ENCODE measurements around the gene ZNF346.

ZNF346 gene

GRCh38 chr5:177090813-177091212, 68.3 kb downstream of the ZNF346 start:
- TF ChIP-seq, protein P1, sequence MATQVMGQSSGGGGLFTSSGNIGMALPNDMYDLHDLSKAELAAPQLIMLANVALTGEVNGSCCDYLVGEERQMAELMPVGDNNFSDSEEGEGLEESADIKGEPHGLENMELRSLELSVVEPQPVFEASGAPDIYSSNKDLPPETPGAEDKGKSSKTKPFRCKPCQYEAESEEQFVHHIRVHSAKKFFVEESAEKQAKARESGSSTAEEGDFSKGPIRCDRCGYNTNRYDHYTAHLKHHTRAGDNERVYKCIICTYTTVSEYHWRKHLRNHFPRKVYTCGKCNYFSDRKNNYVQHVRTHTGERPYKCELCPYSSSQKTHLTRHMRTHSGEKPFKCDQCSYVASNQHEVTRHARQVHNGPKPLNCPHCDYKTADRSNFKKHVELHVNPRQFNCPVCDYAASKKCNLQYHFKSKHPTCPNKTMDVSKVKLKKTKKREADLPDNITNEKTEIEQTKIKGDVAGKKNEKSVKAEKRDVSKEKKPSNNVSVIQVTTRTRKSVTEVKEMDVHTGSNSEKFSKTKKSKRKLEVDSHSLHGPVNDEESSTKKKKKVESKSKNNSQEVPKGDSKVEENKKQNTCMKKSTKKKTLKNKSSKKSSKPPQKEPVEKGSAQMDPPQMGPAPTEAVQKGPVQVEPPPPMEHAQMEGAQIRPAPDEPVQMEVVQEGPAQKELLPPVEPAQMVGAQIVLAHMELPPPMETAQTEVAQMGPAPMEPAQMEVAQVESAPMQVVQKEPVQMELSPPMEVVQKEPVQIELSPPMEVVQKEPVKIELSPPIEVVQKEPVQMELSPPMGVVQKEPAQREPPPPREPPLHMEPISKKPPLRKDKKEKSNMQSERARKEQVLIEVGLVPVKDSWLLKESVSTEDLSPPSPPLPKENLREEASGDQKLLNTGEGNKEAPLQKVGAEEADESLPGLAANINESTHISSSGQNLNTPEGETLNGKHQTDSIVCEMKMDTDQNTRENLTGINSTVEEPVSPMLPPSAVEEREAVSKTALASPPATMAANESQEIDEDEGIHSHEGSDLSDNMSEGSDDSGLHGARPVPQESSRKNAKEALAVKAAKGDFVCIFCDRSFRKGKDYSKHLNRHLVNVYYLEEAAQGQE (IDR thresholded peaks at IDR 0.05; ENCODE audit: low read depth), result no peak
- TF ChIP-seq TCF12 (IDR thresholded peaks at IDR 0.05; ENCODE audit: low read depth) (no peak), RAD21 (IDR thresholded peaks at IDR 0.05; ENCODE audit: low read depth) (no peak), EP300 (IDR thresholded peaks at IDR 0.05; ENCODE audit: borderline replicate concordance) (no peak), NFIC (IDR thresholded peaks at IDR 0.05) (no peak), TAF1 (IDR thresholded peaks at IDR 0.05; ENCODE audit: low read depth) (no peak), CEBPB (IDR thresholded peaks at IDR 0.05) (no peak), FOXM1 (IDR thresholded peaks at IDR 0.05; ENCODE audit: borderline replicate concordance, low read depth) (no peak), MAX (IDR thresholded peaks at IDR 0.05) (no peak), YY1 (IDR thresholded peaks at IDR 0.05; ENCODE audit: low read depth) (no peak), CREB1 (IDR thresholded peaks at IDR 0.05; ENCODE audit: low read depth) (no peak), ZBTB7A (IDR thresholded peaks at IDR 0.05; ENCODE audit: low read depth) (no peak), TEAD4 (IDR thresholded peaks at IDR 0.05) (no peak), EGR1 (IDR thresholded peaks at IDR 0.05) (no peak)
- TF ChIP-seq, protein P2, sequence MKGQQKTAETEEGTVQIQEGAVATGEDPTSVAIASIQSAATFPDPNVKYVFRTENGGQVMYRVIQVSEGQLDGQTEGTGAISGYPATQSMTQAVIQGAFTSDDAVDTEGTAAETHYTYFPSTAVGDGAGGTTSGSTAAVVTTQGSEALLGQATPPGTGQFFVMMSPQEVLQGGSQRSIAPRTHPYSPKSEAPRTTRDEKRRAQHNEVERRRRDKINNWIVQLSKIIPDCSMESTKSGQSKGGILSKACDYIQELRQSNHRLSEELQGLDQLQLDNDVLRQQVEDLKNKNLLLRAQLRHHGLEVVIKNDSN (IDR thresholded peaks at IDR 0.05), result no peak

- no peak for TF ChIP-seq YY1 (IDR thresholded peaks at IDR 0.05; ENCODE audit: low read depth)
- TF ChIP-seq MAX (IDR thresholded peaks at IDR 0.05), result no peak
- no peak for TF ChIP-seq RAD21 (IDR thresholded peaks at IDR 0.05; ENCODE audit: low read depth)
- no peak for TF ChIP-seq TCF12 (IDR thresholded peaks at IDR 0.05; ENCODE audit: low read depth)
- TF ChIP-seq CREB1 (IDR thresholded peaks at IDR 0.05; ENCODE audit: low read depth), result no peak
- TF ChIP-seq EP300 (IDR thresholded peaks at IDR 0.05; ENCODE audit: borderline replicate concordance), result no peak
- TF ChIP-seq ZBTB7A (IDR thresholded peaks at IDR 0.05; ENCODE audit: low read depth), result no peak
- TF ChIP-seq, protein P2 (IDR thresholded peaks at IDR 0.05), result no peak
These were observed 68.7 kb downstream of the ZNF346 start for GRCh38 chr5:177091232-177091631.

DNA sequence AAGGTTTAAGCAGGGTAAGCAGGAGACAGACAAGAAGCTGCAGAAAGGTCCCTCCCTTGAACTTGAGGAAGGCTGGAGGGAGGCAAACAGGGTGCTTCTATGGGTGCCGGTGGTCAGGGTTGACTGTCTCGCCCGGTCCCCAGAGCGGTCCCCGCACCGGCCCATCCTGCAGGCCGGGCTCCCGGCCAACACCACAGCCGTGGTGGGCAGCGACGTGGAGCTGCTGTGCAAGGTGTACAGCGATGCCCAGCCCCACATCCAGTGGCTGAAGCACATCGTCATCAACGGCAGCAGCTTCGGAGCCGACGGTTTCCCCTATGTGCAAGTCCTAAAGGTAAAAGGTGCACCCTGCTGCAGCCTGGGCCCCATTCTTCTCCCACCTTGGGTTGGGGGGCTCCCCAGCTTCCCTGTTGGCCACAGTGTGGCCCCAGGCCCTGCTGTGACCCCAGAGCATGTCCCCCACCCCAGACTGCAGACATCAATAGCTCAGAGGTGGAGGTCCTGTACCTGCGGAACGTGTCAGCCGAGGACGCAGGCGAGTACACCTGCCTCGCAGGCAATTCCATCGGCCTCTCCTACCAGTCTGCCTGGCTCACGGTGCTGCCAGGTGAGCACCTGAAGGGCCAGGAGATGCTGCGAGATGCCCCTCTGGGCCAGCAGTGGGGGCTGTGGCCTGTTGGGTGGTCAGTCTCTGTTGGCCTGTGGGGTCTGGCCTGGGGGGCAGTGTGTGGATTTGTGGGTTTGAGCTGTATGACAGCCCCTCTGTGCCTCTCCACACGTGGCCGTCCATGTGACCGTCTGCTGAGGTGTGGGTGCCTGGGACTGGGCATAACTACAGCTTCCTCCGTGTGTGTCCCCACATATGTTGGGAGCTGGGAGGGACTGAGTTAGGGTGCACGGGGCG, 69.9 kb downstream of the ZNF346 start:
- no peak for TF ChIP-seq CEBPB (IDR thresholded peaks at IDR 0.05)
- TF ChIP-seq EGR1 (IDR thresholded peaks at IDR 0.05), result no peak
- no peak for TF ChIP-seq ZBTB7A (IDR thresholded peaks at IDR 0.05; ENCODE audit: low read depth)
- TF ChIP-seq YY1 (IDR thresholded peaks at IDR 0.05; ENCODE audit: low read depth), result no peak
- TF ChIP-seq CREB1 (IDR thresholded peaks at IDR 0.05; ENCODE audit: low read depth), result no peak
- TF ChIP-seq, protein P1 (IDR thresholded peaks at IDR 0.05; ENCODE audit: low read depth), result no peak
- no peak for TF ChIP-seq MAX (IDR thresholded peaks at IDR 0.05)
- TF ChIP-seq TAF1 (IDR thresholded peaks at IDR 0.05; ENCODE audit: low read depth), result no peak
- TF ChIP-seq RAD21 (IDR thresholded peaks at IDR 0.05; ENCODE audit: low read depth), result no peak
- TF ChIP-seq EP300 (IDR thresholded peaks at IDR 0.05; ENCODE audit: borderline replicate concordance), result no peak
- no peak for TF ChIP-seq TCF12 (IDR thresholded peaks at IDR 0.05; ENCODE audit: low read depth)
- TF ChIP-seq TEAD4 (IDR thresholded peaks at IDR 0.05), result no peak
- TF ChIP-seq NFIC (IDR thresholded peaks at IDR 0.05), result no peak
- TF ChIP-seq, protein P2 (IDR thresholded peaks at IDR 0.05), result no peak
- no peak for TF ChIP-seq FOXM1 (IDR thresholded peaks at IDR 0.05; ENCODE audit: borderline replicate concordance, low read depth)

- no peak for TF ChIP-seq EP300 (IDR thresholded peaks at IDR 0.05; ENCODE audit: borderline replicate concordance)
- TF ChIP-seq, protein P1 (IDR thresholded peaks at IDR 0.05; ENCODE audit: low read depth), result no peak
- no peak for TF ChIP-seq YY1 (IDR thresholded peaks at IDR 0.05; ENCODE audit: low read depth)
- no peak for TF ChIP-seq CEBPB (IDR thresholded peaks at IDR 0.05)
- TF ChIP-seq RAD21 (IDR thresholded peaks at IDR 0.05; ENCODE audit: low read depth), result no peak
These were observed 70.7 kb downstream of the ZNF346 start for GRCh38 chr5:177093082-177093712.
